Heart left ventricle (tissue), 13 donors: ENCODE data around the gene IGHMBP2.
"Not testable (repeated sequence)": the region's sequence is repeated elsewhere in the genome, so short reads cannot be mapped to it uniquely, and the experiment has no call there.

Source experiments
- POLR2A ChIP-seq, 2 donors: fragments of 450-650 bp; IDR thresholded peaks; one replicate each; pipeline ENCODE4 v1.6.1; 2017; ENCODE audit warnings: antibody characterized with exemption in 2 of 2, mild to moderate bottlenecking in 2 of 2, moderate library complexity in 2 of 2
- TF ChIP-seq, protein P1 (sequence below), 12 donors: fragments of 200-600 bp; sonication (generic) in 4 of 12; IDR thresholded peaks; one replicate each; pipeline versions ENCODE4 v1.5.0 to v1.8.0; 2018 to 2022; ENCODE audit warnings: antibody characterized with exemption in 12 of 12, mild to moderate bottlenecking in 5 of 12
- donor health status: ischemic (EF 13 %, LVEDD 7.1; RV severe dilation, severe dysfunction).
- donor health status: DM: no; HTN: yes; CAD: no.
- donor health status: DM: no; HTN: no; CAD: no.
- donor health status: ischemic (EF 25% LVEDD 6.9; RV normal size, moderate dysfunction).
- donor health status: ischemic (EF 25% LVEDD 5.7; RV mildly dilated, moderate dysfunction).
- donor health status: ischemic (EF 35%, LVEDD 5.7; RV mildly dilated, moderate dysfunction).
- donor health status: nonischemic (EF 11% LVEDD 7.7; RV severe dilation, severe dysfunction).
- donor health status: DM: yes; HTN: yes; CAD: no.
- donor health status: PGD.
- donor health status: ischemic (EF 29% LVEDD 5.4; RV normal size, mild dysfunction).
- donor health status: nonischemic (EF 23%, LVEDD 6.1; RV moderate dilation, normal function).

DNA sequence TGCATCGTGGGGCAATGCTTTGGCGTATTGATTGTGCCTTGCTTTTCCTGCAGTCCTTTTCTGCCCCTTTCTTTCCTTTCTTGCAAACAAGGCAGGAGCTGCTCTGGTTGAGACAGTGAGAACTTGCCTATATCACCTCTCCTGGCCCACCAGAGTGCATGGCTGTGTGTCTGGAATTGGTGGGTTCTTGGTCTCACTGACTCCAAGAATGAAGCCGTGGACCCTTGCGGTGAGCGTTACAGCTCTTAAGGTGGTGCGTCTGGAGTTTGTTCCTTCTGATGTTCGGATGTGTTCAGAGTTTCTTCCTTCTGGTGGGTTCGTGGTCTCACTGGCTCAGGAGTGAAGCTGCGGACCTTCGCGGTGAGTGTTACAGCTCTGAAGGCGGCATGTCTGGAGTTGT is 70.0 kb downstream of the IGHMBP2 start:
- TF ChIP-seq, protein P1, sequence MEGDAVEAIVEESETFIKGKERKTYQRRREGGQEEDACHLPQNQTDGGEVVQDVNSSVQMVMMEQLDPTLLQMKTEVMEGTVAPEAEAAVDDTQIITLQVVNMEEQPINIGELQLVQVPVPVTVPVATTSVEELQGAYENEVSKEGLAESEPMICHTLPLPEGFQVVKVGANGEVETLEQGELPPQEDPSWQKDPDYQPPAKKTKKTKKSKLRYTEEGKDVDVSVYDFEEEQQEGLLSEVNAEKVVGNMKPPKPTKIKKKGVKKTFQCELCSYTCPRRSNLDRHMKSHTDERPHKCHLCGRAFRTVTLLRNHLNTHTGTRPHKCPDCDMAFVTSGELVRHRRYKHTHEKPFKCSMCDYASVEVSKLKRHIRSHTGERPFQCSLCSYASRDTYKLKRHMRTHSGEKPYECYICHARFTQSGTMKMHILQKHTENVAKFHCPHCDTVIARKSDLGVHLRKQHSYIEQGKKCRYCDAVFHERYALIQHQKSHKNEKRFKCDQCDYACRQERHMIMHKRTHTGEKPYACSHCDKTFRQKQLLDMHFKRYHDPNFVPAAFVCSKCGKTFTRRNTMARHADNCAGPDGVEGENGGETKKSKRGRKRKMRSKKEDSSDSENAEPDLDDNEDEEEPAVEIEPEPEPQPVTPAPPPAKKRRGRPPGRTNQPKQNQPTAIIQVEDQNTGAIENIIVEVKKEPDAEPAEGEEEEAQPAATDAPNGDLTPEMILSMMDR (IDR thresholded peaks at IDR 0.05), result not testable (repeated sequence)
- TF ChIP-seq POLR2A (IDR thresholded peaks at IDR 0.05), result not testable (repeated sequence)
